ENCODE data around the gene ARMC2. TPM values are rescaled to one million over a fixed set of nuclear protein-coding genes. Genes with fewer than 3 reads are reported as not detected.

ARMC2 gene
- total and polyA plus RNA-seq, 2 of the 8 experiments (the other 6 are each of a cell fraction or from before 2014, with no cell fraction given): 1.6 to 4.4 TPM

DNA sequence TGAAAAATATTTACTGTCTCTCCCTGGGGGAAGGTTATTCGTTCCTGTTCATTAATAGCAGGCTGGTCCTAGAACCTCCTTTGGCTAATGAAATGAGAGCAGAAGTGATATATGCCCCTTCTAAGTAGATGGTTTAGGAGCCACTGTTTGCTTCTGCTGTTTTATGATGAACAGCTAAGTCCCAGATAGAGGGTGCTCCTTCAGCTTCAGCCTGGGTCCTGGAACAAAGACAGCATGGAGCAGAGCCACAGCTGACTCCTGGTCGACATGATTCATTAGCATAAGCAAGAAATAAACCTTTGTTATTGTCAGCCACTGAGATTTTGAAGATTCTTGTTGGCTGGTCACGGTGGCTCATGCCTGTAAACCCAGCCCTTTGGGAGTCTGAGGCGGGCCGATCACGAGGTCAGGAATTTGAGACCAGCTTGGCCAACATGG lies 47.8 kb upstream of the ARMC2 start:
- H3K27ac ChIP-seq (ENCODE audit: low read depth, low read length): no peak overlapping the region
- no peak overlapping the region for H4K91ac ChIP-seq (replicated peaks; ENCODE audit: insufficient read length, low read length)
- FAIRE-seq (no peak), DNase-seq (ENCODE audit: low read depth in 1 of 2, low spot score in 2 of 2) (no peak)
- WGBS, 2 experiments (ENCODE audit: extremely low coverage in 1 of 2, insufficient coverage in 1 of 2, insufficient read length in 1 of 2, insufficient replicate concordance in 2 of 2, low coverage in 1 of 2, low lambda C conversion rate in 2 of 2, missing lambda C conversion rate in 1 of 2): 80% methylated on average over 6 of the region's 6 CpGs; no CpG with 5 or more reads in 1 of the 2 experiments
- no peaks in the 10 kb centered on the region for H3K9me3 ChIP-seq (ENCODE audit: insufficient read depth in 2 of 2, low read depth in 1 of 2, low read length in 1 of 2)
- H3K18ac ChIP-seq (ENCODE audit: extremely low read depth, low read length): no peak overlapping the region
- H3K79me1 ChIP-seq (ENCODE audit: low read depth, low read length): no peaks in the 10 kb centered on the region
- H3K9ac ChIP-seq (replicated peaks in 1 of 4; ENCODE audit: extremely low read depth in 1 of 4, low read depth in 3 of 4, low read length in 3 of 4): no peak overlapping the region
- no peak overlapping the region for H3K14ac ChIP-seq (ENCODE audit: insufficient read length)
- H4K20me1 ChIP-seq (replicated peaks in 1 of 2; ENCODE audit: control insufficient read depth in 1 of 2, insufficient read depth in 2 of 2, low read length in 2 of 2): no peaks in the 10 kb centered on the region
- H3K79me2 ChIP-seq (ENCODE audit: control insufficient read depth in 1 of 2, insufficient read depth in 2 of 2, low read length in 2 of 2): no peaks in the 10 kb centered on the region
- no peak for TF ChIP-seq SP4 (IDR thresholded peaks at IDR 0.05; ENCODE audit: low read length)
- no peak for TF ChIP-seq ASH2L (IDR thresholded peaks at IDR 0.05; ENCODE audit: low read length)
- TF ChIP-seq BCL11A (IDR thresholded peaks at IDR 0.05; ENCODE audit: low read depth in 2 of 2, low read length in 2 of 2): no peak
- no peak for TF ChIP-seq NANOG (IDR thresholded peaks at IDR 0.05; ENCODE audit: insufficient read depth, low read depth, low read length, poor library complexity, severe bottlenecking)
- H2AFZ ChIP-seq (ENCODE audit: low read length): no peak overlapping the region
- H2BK12ac ChIP-seq (ENCODE audit: low read depth, low read length): no peak overlapping the region
- no peak overlapping the region for H4K5ac ChIP-seq (ENCODE audit: insufficient read length, low read depth, low read length)
- H2AK5ac ChIP-seq (ENCODE audit: low read depth, low read length): no peak overlapping the region
- H2BK120ac ChIP-seq (replicated peaks; ENCODE audit: low read depth, low read length): no peak overlapping the region
- no peak overlapping the region for H2BK15ac ChIP-seq (ENCODE audit: low read length)
- ChIA-PET POLR2A (ENCODE audit: partially characterized antibody) (no interaction called here), CTCF (ENCODE audit: partially characterized antibody) (interaction anchor here (0.7 to 1.4 kb wide), 4 partner anchors 12 to 256 kb away, joined by 3 read pairs; no protein-coding TSS in a partner anchor)
- no peaks in the 10 kb centered on the region for H3K27me3 ChIP-seq (replicated peaks in 1 of 4; ENCODE audit: control insufficient read depth in 3 of 4, extremely low read depth in 1 of 4, insufficient read depth in 3 of 4, low read length in 3 of 4)
- no peak overlapping the region for H4K8ac ChIP-seq (ENCODE audit: extremely low read depth, insufficient read depth, low read length)
- no peaks in the 10 kb centered on the region for H3K36me3 ChIP-seq (ENCODE audit: control insufficient read depth in 2 of 4, insufficient read depth in 4 of 4, low read length in 3 of 4)
- no peak overlapping the region for H2BK5ac ChIP-seq (ENCODE audit: low read depth, low read length)
- H3K23ac ChIP-seq (ENCODE audit: insufficient read length): no peak overlapping the region
- peaks cover 0 to 3% (median 0%) of the 10 kb centered on the region in 4 experiments; a peak in 1 of 7 replicates for H3K4me1 ChIP-seq (replicated peaks in 1 of 4; ENCODE audit: control insufficient read depth in 3 of 4, insufficient read depth in 4 of 4, low read length in 3 of 4)
- no peak overlapping the region for H2BK20ac ChIP-seq (ENCODE audit: low read length)
- H3K23me2 ChIP-seq (ENCODE audit: low read depth, low read length): no peaks in the 10 kb centered on the region
- no peak overlapping the region for H3K56ac ChIP-seq (replicated peaks; ENCODE audit: insufficient read length, low read depth, low read length)
- no peak overlapping the region for H3K4me2 ChIP-seq (ENCODE audit: insufficient read depth in 1 of 2, low read depth in 2 of 2, low read length in 2 of 2)
- H3K4me3 ChIP-seq (ENCODE audit: extremely low read depth in 1 of 4, insufficient read depth in 2 of 4, low read depth in 3 of 4, low read length in 4 of 4): no peak overlapping the region
- H3K4ac ChIP-seq (replicated peaks; ENCODE audit: insufficient read length, low read depth, low read length): no peak overlapping the region

Measured in H1 (cell line).